HG03520 (cell line): Measurements from ENCODE around the gene DMRT3.

Source experiments
- ATAC-seq: cut with Tn5 transposase; IDR thresholded peaks from one replicate; pipeline ENCODE4 v1.9.1; 2021; ENCODE audit warnings: mild to moderate bottlenecking, moderate library complexity; ENCODE audit not compliant: unreplicated experiment

The DMRT3 gene, protein sequence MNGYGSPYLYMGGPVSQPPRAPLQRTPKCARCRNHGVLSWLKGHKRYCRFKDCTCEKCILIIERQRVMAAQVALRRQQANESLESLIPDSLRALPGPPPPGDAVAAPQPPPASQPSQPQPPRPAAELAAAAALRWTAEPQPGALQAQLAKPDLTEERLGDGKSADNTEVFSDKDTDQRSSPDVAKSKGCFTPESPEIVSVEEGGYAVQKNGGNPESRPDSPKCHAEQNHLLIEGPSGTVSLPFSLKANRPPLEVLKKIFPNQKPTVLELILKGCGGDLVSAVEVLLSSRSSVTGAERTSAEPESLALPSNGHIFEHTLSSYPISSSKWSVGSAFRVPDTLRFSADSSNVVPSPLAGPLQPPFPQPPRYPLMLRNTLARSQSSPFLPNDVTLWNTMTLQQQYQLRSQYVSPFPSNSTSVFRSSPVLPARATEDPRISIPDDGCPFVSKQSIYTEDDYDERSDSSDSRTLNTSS

GRCh38 chr9:976258-976942, at the start of gene DMRT3:
Gene DMRT3 (plus strand): TSS chr9:976655. CDS start chr9:977002, 347 bp downstream.
- no peak for ATAC-seq

GRCh38 chr9:926976-927375, 49.5 kb upstream of the DMRT3 start:
- no peak for ATAC-seq

DNA sequence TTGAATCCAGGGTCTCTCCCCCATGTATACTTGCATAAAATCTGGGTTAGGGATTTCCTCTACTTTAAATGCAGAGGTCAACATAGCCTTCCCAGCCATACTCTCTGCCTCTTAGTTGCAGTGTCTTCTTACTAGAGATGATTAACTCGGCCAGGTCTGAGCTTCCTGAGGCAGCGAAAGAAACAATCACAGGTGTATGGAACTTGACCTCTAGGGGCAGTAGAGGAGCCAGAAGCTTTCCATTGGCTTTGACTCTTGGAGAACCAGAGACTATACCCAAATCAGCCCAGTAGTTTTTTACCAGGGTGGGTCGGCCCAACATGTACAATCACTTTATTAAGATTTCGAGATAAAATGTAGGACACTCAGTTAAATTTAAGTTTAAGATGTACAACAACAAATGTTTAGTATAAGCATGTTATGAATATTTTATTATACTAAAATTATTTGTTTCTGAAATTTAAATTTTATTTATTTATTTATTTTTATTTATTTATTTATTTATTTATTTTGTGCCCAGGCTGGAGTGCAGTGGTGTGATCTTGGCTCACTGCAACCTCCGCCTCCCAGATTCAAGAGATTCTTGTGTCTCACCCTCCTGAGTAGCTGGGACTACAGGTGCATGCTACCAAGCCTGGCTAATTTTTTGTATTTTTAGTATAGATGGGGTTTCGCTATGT, 48.0 kb upstream of the DMRT3 start:
- ATAC-seq: peak; percentile 71

- no peak for ATAC-seq
Observed at GRCh38 chr9:929719-930118, 46.7 kb upstream of the DMRT3 start.

GRCh38 chr9:933356-933755, 43.1 kb upstream of the DMRT3 start:
- no peak for ATAC-seq

GRCh38 chr9:935348-935965, 41.0 kb upstream of the DMRT3 start:
- ATAC-seq: no peak

GRCh38 chr9:942805-943580, 33.5 kb upstream of the DMRT3 start:
- no peak for ATAC-seq

- no peak for ATAC-seq
Observed at GRCh38 chr9:947985-948384, 28.5 kb upstream of the DMRT3 start.

DNA sequence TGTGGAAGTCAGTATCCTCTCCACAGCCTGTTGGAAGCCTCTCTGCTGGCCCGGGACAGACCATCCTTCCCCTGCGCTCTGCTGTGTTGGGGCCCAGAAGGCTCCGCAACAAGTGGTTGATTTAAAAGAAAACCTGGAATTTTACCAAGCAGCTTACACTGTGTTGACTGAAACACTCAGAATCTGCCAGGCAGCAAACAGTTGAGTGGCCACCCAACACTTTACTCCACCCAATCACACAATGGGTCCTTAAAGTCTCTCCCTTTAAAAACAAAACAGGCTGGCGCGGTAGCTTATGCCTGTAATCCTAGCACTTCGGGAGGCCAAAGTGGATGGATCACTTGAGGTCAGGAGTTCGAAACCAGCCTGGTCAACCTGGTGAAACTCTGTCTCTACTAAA, 28.0 kb upstream of the DMRT3 start:
- no peak for ATAC-seq

DNA sequence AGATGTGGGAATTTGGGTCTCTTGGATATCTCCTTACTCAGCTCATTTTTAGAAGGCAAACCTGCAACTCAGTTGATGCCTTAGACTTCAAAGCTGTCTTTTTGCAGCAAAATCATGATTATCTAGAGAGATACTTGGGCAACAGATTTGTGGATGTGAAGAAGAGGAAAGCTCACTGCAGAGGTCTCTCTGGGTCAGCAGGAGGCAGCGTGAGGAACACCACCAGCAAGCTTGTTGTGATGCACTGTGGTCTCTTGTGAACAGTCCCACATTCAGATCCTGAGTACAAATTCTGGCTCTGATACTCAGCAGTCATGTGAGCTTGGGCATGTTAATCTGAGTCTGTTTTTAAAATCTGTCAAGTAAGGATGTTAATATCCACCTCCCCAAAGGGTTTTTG, 26.3 kb upstream of the DMRT3 start:
- ATAC-seq: no peak

DNA sequence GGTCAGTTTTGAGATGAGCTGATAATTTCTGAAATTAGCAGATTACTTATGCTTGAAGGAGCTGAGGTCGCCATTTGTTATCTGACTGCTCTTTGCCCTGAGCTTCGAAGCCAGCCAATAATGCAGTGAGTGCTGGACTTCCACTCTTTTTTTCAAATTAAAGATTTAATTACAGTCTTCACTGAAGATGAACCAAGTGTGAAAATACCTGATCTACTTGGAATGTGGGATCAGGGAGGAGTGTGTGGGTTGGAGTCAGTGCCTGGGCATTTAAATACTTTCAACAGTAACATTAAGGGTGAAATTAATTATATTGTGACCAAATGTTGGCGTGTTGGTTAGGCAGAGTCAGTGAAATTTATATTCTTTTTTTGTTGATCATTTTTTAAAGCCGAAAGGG, 23.9 kb upstream of the DMRT3 start:
- ATAC-seq: no peak

- no peak for ATAC-seq
Observed at GRCh38 chr9:959105-959504, 17.4 kb upstream of the DMRT3 start.

- ATAC-seq: no peak
Observed at GRCh38 chr9:959914-960313, 16.5 kb upstream of the DMRT3 start.

GRCh38 chr9:962023-962422, 14.4 kb upstream of the DMRT3 start:
- ATAC-seq: no peak

DNA sequence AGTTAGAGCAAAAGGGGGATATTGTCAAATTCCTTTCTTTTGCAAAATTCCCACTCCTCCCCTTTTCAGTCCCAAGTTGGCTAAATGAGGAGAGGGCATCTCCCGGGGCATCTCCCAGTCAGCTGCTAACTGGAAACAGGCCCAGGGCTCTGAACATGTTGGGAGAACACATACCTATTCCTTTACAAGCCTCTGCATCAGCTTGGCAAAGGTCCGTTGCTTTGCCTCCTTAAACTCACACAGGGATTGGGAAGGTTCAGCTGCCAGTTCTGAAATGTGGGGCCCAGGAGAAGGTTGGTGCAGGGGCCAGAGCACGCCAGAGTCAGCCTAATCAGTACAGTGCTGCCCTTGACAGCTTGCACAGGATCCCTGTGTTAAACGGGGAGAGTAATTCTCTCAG, 11.0 kb upstream of the DMRT3 start:
- ATAC-seq: no peak

DNA sequence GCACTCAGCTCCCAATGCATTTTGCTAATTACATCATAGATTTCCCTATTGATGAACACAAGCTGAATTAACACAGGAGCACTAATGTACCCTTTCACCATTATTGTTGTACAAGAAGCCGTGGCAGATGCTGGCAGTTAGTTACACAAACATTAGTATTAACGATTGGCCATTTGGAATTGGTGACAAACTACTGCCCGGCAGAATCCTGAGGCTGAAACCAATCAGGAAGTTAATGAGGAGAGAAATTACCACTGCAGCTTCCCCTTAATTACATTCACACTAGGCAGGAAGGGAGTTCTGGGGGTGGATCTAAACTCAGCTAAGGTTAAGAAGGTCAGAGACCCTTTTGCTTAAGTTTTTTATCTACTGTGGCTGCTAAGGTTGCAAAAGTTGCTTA, 9.6 kb upstream of the DMRT3 start:
- no peak for ATAC-seq

- ATAC-seq: no peak
Observed at GRCh38 chr9:967436-967835, 9.0 kb upstream of the DMRT3 start.

- no peak for ATAC-seq
Observed at GRCh38 chr9:967903-968641, 8.4 kb upstream of the DMRT3 start.

DNA sequence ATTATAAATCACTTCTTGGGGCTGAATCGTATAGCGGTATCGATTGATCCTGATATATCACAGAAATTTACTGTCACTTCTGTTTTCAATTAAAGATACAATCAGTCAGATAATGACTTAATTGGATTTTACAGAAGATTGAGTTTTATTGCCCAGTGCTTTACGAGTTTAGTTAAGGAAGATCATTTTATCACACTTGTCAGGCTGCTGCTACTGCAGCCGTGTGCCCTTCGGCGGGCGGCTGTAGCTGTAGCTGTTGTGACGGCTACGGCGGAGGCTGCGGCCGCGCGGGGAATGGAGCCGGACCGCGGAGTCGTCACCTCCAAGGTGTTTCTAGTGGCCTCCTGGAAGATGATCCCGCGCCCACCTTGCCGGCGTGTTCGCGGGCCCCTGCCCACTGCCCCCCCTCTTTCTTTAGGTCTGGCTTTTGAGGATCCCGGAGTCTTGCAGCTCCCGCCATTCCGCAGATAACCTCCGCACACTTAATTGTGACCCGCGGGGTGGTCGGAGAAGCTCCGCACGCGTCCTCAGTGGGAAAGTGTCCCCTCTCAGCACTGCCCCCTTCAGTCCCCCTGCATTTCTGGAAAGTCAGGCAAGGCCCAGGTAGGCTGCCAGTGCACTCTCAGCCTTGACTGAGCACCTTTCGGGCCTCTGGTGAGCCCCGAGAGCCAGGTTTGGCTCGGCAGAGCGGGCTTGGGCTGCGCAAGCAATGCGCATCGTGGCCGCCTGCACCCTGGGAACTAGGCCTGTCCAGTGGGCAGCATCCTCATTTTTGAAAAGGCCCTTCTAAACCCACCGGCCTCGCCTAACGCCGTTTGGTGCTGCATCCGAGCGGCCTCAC, 6.9 kb upstream of the DMRT3 start:
- ATAC-seq: no peak
